Measurements from ENCODE around the gene SFSWAP.

SFSWAP gene

DNA sequence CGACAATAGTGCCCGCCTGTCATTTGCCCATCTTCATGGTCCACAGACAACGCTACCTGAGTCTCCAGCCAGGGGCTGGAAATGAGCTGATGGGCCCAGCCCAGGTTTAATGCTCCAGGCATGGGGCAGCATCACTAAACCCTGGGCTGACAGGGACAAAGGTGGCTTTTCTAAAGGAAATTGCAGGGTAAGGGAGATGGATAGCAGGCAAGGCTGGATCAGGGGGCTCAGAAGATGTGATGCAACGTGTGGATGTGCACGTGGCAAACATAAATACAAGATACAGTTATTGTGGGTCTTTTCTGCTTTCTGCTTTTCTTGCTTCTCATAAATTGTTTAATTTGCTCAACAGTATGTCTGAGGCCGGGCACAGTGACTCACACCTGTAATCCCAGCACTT lies 113.6 kb downstream of the SFSWAP start:
- DNase-seq = no peak

- no peak for DNase-seq
Measured at GRCh38 chr12:131825146-131825892, 114.4 kb downstream of the SFSWAP start.

DNA sequence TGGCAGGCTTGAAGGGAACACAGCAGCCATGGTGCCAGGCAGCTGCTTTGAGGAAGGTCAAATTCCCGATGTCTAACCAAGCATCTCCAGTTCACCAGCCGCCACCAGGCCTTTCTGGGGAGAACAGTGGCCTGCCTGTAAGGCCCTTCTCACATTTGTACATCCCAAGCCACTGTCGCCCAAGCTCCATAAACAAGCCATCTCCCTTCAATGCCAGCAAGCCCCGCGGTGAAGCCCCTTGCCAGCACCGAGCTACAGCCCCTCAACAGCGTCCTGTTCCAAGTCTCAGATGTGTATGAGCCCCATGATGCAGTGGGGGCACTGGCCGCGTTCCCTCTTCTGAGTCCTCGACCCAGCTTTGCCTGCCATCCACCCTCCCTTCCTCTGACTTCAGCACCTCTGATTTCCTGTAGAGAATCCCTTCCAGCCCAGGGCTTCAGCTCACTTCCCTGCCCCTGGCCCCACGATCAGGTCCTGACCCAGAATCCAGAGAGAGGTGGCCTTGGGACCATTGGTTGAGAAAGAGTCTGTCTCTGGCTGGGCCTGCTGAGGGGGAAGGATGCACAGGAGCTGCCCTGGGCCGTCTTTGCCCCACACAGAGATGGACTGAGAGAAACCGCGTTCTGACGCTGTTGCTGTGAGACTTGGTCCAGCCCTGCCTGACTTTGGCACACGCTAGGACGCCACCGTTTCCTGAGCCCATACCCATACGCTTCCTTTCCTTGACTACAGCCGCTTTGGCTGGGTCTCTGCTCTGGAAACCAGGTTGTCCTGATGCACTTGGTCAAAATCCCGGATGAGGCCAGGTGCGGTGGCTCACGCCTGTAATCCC lies 115.4 kb downstream of the SFSWAP start:
- DNase-seq = peak; percentile 55

DNA sequence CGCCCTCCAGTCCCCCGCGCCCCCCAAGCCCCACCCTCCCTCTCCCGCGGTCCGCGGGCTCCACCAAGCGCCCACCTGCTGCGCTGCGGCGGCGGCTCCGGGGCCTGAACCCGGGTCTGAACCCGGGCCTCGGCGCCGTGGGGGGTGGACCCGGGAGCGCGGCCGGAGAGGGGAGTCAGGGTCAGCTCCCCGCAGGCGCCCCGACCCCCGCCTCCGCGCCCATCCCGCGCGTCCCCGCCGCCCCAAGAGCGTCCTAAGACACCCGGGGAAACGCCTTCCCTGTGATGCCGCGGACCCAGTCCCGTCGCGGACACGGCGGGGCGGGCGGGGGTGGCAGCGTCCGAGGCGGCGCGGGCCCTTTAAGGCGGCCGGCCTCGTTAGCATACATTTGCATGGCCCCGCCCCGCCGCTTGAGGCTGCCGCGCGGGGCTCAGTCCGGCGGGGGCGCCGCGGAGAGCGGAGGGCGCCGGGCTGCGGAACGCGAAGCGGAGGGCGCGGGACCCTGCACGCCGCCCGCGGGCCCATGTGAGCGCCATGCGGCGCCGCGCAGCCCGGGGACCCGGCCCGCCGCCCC lies 117.2 kb downstream of the SFSWAP start, which contains the start of gene MMP17:
TSS of gene MMP17 (plus strand) at position 433 of the 574 bp plus-strand sequence. CDS start at position 535, 102 bp downstream.
- peak; percentile 83 for DNase-seq

DNA sequence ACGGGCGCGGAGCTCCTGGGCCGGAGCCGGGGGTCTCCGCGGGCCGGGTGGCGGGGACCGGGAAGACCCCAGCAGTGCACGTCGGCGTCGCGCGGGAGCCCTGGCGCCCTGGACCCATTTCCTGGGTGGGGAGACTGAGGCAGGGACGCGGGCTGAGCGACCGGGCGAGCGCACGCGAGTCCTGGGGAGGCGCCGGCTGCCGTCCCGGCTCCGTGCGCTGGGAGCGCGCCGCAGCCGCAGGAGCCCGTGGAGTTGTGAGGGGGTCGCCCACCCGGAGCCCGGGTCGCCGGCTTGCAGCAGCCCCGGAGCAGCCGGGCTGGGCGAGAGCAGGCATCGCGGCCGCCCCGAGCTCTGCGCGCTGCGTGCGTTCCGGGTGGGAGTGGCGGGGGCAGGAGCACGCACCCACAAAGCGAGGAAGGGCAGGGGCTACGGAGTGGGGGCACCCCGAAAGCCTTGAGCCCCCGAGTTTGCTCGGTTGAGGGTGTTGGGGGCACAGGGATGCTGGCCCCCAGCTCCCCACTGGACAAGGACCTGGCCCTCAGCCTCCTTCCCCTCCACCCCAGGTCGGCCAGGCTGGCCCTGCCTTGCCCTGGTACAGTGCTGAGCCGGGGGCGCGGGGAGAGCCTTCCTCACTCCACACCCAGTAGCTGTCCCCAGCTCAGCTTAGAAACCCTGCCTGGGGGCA lies 117.9 kb downstream of the SFSWAP start:
- peak; percentile 62 for DNase-seq

DNA sequence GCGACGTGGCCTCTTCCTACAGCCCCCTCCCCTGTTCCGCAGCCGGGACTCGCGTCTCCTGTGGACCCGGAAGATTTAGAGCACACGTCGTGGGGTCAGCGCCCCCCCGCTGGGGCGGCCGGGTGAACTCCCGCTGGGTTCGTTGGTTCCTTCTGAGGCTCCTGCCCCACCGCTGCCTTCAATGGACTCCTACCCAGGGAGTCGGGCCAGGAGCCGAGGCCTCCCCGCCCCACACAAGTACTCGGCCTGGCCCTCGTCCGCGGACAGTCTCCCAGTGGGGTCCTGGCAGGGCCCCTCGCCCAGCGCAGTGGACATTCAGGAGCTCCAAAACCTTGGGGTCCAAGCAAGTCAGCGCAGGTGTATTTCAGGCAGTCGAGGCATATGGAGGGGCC lies 118.5 kb downstream of the SFSWAP start:
- DNase-seq = no peak

DNA sequence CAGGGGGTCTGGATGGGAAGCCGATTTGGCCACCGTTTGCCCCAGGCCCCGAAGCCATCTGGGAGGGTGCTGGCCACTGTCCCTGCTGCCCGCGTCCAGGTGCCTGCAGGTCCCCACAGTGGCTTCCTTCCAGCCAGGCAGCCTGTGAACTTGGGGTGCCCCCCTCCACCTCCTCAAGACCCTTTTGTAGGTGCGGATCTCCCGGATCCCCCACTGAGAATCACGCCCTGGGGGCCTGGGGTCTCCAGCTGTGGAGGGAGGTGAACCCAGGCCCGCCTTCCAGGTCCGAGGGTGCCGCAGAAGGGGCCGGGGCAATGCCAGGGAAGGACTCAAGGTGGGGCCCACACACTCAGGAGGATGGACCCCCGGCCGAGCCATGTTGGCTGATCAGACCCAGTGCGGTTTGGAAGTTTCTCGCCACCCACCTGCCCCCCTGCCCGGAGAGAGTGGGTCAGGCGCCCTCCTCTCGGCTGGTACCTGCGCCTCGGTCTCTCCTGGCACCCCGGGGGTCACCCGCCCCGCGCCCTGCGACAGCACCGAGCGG lies 119.0 kb downstream of the SFSWAP start:
- DNase-seq = no peak

- DNase-seq = peak; percentile 89
Measured at GRCh38 chr12:131830335-131830913, 119.5 kb downstream of the SFSWAP start.

- DNase-seq = no peak
Measured at GRCh38 chr12:131830914-131831571, 120.2 kb downstream of the SFSWAP start.

DNA sequence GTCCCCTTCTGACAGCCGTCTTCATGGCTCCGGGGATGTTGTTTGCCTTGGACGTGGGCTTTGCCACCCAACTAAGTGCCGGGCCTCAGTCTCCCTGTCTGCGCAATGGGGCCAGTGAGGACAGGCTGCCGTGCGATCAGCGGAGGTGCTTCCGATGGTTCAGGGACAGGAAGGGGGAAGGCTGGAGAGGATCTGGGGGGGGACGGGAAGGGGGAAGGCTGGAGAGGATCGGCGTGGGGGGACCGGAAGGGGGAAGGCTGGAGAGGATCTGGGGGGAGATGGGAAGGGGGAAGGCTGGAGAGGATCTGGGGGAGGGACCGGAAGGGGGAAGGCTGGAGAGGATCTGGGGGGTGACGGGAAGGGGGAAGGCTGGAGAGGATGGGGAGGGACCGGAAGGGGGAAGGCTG lies 120.7 kb downstream of the SFSWAP start:
- no peak for DNase-seq

GRCh38 chr12:131832321-131833231 lies 121.7 kb downstream of the SFSWAP start:
- DNase-seq = no peak

GRCh38 chr12:131833288-131833895 lies 122.5 kb downstream of the SFSWAP start:
- no peak for DNase-seq

- DNase-seq = peak; percentile 64
Measured at GRCh38 chr12:131833896-131834641, 123.2 kb downstream of the SFSWAP start.

GRCh38 chr12:131834798-131835615 lies 124.1 kb downstream of the SFSWAP start:
- DNase-seq = no peak

GRCh38 chr12:131835616-131836171 lies 124.8 kb downstream of the SFSWAP start:
- DNase-seq = no peak

DNA sequence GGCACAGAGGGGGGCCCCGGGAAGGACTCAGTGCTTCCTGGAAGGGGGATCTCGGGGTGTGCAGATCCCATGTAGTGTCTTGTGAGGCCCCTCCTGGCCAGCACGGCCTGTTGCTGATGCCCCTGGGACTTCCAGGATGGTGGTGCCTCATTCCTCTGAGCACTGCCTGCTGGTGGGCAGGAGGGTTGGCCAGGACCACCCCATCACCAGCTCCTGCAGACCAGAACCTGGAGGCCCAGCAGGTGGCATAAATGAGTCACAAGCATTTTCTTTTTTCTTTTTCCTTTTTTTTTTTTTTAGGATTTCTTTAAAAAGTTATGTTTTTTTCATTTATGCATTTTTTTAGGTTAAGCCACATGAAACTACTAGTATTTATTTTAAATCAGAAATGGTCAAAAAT lies 125.3 kb downstream of the SFSWAP start:
- DNase-seq = no peak

- no peak for DNase-seq
Measured at GRCh38 chr12:131836714-131837397, 126.0 kb downstream of the SFSWAP start.
